ENCODE measurements around the gene LLGL2.
A peak's percentile ranks its signal among the peaks of the same experiment; 100 is the strongest.
"Not testable (repeated sequence)": the region's sequence is repeated elsewhere in the genome, so short reads cannot be mapped to it uniquely, and the experiment has no call there.

The LLGL2 gene

DNA sequence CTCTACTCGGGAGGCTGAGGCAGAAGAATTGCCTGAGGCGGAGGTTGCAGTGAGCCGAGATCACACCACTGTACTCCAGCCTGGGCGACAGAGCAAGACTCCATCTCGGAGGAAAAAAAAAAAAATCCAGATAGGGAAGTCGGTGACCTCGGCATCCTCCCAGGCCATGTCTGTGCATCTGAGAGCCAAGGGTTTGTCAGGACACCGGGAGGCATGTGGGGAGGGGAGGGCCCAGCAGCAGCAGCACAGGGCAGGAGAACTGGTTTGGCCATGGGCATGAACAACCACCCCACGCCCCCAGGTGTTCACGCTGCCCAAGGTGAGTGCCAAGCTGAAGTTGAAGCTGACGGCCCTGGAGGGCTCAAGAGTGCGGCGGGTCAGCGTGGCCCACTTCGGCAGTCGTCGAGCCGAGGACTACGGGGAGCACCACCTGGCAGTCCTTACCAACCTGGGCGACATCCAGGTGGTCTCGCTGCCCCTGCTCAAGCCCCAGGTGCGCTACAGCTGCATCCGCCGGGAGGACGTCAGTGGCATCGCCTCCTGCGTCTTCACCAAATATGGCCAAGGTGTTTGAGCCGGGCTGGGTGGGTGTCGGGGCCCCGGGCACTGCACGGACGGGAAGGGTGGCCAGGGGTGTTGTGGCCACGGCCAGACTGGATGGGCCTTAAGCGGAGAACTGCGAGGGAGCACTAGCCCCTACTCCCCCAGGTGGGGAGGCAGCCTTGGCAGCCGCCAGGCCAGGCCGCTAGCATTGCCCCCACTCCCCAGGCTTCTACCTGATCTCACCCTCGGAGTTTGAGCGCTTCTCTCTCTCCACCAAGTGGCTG lies 47.4 kb downstream of the LLGL2 start:
- no peak for DNase-seq

DNA sequence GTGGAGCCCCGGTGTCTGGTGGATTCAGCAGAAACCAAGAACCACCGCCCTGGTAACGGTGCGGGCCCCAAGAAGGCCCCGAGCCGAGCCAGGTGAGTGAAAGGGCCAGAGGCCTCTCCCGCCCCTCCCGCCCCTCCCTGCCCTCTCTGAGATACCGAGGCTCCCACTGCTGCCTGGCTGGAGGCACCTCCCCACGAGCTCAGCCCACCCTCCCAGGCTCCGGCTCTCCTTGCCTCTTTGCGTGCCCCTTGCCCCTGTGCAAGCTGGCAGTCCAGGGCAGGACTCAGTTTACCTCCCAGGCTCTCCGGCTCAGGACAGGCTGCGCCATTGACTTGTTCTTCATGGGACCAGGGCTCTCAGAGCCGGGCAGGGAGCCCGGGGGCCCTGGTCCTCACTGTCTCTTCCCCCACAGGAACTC lies 48.1 kb downstream of the LLGL2 start:
- DNase-seq, result no peak

DNA sequence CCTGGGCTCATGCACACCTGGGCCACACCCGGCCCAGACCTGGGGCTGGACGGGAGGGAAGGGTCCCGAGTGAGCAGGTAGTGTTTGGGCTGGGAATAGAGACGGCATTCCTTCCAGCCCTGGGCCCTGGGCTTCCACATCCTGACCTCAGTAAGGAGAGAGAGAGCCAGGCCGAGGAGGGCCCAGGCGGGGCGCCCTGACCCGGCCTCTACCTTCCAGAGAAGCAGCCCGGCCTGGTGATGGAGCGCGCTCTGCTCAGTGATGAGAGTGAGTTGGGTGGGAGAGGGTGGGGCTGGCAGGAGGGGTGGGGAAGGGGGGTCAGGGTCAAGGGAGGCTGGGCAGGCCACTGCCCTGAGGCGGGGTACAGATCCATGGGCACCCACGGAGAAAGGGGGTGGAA lies 48.5 kb downstream of the LLGL2 start:
- DNase-seq, result no peak

DNA sequence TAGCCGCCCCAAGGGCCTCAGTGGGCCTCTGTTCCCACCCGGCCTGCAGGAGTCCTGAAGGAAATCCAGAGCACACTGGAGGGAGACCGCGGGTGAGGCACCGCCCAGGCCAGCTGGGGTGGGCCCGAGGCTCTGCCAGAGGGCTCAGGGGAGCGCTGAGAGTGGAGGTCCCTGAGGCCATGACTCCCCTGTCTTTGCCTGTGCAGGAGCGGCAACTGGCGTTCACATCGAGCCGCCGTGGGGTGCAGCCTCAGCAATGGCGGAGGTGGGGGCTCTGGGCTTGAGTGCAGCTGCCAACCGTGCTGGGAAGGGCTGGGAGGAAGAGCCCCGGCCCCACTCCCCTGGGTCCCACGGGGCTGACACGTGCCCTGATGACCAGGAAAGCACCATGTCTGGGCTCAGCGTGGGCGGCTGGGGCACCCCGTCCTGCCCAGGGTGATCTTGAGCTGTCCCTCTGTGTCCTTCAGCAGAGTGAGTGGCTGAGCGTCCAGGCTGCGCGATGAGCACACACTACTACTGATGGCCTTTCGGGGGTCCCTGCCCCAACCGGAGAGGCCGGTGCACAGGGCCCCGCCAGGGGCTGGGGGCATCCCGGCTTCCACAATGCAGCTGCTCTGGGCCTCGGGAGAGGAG lies 49.0 kb downstream of the LLGL2 start:
- no peak for DNase-seq

DNA sequence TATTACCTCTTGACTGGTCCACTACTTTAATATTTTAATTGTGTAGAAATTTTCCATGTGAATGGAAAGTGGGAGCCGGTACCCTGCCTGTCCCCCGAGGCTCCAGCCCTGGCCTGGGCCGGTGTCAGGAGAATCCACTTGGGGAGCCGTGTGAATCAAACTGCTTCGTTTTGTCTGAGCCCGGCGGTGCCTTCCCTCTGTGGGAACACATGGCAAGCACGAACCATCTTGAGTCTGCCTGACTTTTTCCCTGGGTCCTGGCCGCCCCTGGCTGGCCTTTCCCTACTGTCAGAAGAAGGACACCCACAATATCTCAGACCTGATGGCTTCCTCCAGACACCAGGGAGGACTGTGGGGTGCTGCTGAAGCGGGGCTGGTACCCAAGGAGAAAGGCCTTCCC lies 49.7 kb downstream of the LLGL2 start:
- DNase-seq, result no peak

DNA sequence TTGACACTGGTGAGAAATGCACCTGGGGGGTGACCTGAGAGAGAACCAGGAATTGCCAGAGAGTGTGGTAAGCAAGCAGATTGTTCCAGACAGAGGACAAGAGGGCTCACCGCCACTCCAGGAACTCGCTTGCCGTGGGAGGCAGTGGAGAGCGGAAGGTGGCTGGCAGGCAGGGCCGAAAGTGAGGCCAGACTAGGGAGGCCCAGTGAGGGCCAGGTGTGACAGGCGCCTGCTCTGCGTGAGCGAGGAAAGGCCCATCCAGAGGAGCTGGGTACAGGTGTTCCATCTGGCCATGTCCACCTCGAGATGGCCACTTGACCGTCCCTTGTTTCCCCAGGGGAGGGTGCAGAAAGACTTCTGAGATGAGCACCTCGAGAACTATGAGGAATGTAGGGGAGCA lies 50.2 kb downstream of the LLGL2 start:
- DNase-seq, result no peak

DNA sequence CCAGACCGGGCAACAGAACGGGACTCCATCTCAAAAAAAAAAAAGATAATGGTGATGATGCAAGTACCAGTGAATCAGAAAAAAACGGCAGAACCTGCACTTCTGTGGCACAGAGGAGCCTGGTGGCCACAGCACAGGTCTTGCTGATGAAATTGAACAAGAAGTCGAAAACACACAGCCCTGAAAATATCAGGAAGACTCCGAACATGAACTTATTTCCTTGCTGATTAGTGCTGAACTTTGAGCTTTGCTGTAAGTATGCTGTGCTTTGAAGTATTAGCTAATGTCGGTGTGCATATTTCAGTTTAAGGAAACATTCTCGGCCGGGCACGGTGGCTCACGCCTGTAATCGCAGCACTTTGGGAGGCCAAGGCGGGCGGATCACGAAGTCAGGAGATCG lies 51.2 kb downstream of the LLGL2 start:
- DNase-seq, result no peak

DNA sequence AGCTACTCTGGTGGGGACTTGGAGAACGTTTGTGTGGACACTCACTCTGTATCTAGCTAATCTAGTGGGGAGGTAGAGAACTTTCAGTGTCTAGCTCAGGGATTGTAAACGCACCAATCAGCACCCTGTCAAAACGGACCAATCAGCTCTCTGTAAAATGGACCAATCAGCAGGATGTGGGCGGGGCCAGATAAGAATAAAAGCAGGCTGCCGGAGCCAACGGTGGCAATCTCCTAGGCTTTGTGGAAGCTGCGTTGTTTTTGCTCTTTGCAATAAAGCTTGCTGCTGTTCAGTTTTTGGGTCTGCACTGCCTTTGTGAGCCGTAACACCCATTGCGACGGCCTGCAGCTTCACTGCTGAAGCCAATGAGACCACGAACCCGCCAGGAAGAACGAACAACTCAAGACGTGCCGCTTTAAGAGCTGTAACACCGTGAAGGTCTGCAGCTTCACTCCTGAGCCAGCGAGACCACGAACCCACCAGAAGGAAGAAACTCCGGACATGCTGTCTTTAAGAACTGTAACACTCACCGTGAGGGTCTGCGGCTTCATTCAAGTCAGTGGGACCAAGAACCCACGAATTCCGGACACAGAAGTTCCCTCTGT lies 55.7 kb downstream of the LLGL2 start:
- not testable (repeated sequence) for DNase-seq

DNA sequence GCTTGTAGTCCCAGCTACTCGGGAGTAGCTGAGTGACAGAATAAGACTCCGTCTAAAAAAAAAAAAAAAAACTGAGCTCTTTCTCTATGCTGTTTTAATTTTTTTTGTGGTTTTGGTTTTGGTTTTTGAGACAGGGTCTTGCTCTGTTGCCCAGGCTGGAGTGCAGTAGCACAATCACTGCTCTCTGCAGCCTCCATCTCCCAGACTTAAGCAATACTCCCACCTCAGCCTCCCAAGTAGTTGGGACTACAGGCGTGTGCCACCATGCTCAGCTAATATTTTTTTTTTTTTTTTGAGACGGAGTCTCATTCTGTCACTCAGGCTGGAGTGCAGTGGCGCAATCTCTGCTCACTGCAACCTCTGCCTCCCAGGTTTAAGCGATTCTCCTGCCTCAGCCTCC lies 57.7 kb downstream of the LLGL2 start:
- DNase-seq, result not testable (repeated sequence)

DNA sequence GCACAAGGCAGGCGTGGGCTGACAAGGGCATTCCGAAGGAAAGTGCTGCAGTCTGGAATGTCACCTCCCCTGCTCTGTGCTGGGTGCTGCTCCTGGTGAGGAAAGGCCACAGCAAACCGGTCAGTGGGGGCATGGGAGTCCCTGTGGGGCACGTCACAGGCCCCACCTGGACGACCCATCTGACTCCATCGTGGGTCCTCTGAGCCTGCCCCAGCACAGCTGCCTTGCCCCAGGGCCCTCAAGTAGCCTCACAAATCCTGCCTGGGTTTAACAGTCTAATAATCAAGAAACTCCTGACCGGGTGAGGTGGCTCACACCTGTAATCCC lies 59.3 kb downstream of the LLGL2 start:
- DNase-seq, result no peak

DNA sequence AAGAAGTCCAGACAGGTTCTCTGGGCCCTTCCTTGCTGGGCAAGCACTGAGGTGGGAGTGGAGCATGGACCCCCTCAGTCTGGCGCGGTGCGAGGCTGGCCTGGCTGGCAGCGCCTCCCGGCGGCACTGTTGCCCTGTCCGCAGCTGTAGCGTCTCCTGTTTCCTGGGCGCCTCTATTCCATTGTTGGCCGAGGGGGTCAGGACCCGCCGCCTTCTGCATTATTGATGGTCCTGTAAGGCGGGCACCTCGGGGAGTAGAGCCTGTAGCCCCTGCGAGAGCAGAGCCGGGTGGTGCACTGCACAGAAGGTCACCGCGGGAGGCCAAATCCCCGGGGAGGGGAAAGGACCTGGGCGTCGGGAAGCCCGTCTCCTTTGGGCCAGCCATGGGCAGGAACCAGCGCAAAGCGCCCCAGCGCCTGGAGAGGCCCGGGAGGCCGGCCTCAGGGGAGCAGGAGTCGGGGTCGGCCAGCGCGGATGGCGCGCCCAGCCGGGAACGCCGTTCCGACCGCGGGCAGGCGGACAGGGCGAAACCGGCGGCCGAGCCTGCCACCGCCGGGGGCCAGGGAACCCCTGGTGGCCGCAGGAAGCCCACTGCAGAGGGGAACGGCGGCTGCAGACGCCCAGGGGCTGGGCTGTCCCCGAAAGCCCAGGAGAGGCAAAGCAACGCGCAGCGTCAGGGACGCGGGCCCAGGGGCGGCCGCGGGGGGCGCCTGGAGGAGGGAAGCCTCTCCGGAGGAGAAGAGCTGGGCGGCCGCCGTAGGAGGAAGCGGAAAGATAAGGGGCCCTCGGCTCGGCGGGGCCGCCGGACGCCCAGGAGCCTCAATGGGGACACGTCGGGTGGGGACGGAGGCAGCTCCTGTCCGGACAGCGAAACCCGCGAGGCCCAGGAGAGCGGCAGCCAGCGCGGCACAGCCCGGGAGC lies 62.4 kb downstream of the LLGL2 start, which contains the start of gene MYO15B:
TSS of gene MYO15B (plus strand) at position 126 of the 921 bp plus-strand sequence. CDS start at position 384, 258 bp downstream.
- peak; percentile 49 for DNase-seq

DNA sequence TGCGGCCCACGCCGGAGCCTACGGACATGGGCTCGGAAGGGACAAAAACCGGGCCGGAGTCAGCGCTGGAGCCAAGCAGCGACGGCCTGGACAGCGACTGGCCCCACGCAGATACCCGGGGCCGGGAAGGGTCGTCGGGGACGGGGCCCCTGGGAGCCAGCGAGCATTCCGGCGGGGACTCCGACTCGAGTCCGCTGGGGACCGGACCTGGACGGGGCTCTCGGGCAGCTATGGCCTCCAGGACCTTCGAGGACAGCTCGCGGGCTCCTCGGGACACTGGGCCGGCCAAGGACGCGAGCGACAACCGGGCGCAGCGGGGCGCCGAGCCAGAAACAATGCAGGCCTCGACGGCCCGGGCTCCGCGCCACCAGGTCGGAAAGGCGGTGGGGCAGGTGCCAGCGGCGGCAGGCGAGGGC lies 63.1 kb downstream of the LLGL2 start:
- no peak for DNase-seq

DNA sequence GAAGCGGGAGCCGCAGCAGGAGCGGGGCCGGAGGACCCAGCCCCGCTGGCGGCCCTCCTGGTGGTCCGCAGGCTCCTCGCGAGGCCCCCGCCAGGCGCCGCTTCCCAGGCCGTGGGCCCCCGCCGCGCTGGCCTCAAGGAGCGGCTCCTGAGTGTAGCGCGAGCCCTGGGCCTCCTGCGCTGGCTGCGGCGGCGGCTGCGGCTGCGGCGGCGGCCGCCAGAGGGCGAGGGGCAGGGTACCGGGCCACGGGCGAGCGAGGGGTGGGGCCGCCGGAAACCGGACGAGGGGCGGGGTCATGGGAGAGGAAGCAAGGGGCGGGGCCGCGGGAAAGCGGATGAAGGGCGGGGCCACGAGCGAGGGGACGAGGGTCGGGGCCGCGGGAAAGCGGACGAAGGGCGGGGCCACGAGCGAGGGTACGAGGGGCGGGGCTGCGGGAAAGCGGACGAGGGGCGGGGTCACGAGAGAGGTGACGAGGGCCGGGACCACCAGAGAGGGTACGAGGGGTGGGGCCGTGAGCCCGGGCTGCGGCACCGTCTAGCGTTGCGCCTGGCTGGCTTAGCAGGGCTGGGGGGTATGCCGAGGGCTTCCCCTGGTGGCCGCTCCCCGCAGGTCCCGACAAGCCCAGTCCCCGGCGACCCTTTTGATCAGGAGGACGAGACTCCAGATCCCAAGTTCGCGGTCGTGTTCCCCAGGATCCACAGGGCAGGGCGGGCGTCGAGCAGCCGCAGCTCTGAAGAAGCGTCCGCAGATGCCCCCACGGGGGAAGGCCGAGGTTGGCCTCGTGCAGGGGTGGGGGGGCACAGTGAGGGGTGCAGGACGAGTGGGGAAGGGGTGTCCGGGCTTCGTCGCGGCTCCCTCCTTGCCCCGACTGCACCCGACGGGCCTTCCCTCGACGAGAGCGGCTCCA lies 63.8 kb downstream of the LLGL2 start:
- DNase-seq, result peak; percentile 88

DNA sequence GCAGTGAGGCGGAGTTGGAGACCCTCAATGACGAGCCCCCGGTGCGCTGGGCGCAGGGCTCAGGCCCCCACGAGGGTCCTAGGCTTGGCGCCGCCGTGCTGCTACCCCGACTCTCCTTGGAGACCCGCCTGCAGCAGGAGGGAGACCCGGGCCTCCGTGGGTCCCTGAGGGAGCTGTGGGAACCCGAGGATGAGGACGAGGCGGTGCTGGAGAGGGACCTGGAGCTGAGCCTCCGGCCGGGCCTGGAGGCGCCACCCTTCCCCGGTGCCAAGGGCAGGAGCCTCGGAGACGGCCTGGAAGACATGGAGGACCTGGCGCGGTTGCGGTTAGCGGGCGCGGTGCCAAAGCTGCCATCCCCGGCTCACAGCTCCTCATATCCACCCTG lies 64.4 kb downstream of the LLGL2 start:
- no peak for DNase-seq

DNA sequence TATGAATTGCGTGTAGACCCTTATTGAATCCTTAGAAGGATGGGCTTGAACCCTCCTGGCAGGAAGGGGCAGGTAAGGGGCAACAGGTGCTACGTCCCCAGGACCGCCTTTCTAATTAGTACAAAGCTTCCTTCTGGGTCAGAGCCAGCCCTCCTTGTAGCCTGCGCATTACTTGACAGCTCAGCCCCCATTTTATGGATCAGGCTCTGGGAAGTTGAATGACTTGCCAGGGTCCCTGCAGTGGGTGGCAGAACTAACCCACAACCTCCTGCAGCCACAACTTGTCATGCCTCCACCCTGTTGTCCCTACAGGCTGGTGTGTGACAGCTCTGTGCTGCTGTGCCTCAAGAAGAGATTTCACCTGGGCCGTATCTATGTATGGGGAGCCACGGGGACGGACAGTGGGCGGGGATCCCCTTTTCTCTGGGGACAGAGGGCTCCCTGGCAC lies 64.8 kb downstream of the LLGL2 start:
- DNase-seq, result no peak

DNA sequence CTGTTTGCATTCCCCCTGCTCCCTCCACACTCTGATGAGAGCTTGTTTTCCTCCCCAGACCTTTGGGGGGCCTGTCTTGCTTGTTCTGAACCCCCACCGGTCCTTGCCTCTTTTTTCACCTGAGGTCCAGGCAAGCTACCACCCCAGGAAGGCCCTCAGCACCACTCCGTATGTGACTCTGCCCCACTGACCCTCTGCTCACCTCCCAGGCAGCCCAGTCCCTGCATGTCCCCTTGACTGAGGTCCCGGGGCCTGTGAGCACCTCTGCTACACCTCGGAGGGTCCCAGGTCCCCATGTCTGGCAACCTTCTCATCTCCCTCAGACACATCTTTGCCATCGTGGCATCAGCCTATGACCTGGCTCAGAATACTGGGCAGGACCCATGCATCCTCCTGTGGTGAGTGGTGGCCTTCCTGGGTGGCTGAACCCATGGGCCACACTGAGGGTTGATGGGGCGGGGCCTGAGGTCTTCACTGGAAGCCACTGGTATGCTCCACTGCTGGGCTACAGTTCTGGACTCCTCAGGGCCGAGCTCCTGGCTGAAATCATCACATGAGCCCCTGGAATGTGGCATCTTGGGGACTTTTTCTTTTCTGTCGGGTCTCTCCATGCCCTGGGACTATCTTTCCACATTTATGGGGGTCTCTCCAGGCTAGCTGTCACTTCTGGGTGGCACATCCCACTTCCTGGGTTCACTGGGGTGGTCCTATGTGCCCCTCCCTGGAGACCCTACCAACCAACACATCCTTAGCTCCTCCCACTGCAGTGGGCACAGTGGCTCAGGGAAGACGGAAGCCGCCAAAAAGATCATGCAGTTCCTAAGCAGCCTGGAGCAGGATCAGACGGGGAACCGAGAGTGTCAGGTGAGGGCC lies 65.6 kb downstream of the LLGL2 start:
- no peak for DNase-seq

DNA sequence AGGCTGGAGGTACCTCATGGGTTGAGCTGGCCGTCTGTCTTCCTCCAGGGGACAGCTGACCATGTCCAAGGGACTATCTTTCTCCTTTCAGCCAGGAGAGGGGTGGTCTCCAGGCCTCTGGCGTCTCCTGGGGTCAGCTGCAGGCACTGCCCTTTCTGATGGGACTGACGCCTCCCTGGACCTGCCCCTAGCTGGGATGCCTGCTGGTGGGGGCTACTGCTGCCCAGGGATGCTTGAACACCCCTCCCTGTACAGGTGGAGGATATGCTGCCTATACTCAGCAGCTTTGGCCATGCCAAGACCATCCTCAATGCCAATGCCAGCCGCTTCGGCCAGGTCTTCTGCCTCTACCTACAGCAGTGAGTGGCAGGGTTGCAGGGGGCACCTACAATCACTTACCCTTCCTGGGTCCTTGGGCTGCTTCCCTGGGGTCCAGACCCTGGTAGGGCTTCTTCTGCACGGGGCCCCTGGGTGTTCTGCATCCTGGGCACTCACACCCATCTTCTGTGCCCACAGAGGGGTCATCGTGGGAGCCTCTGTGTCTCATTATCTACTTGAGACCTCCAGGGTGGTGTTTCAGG lies 66.3 kb downstream of the LLGL2 start:
- no peak for DNase-seq

DNA sequence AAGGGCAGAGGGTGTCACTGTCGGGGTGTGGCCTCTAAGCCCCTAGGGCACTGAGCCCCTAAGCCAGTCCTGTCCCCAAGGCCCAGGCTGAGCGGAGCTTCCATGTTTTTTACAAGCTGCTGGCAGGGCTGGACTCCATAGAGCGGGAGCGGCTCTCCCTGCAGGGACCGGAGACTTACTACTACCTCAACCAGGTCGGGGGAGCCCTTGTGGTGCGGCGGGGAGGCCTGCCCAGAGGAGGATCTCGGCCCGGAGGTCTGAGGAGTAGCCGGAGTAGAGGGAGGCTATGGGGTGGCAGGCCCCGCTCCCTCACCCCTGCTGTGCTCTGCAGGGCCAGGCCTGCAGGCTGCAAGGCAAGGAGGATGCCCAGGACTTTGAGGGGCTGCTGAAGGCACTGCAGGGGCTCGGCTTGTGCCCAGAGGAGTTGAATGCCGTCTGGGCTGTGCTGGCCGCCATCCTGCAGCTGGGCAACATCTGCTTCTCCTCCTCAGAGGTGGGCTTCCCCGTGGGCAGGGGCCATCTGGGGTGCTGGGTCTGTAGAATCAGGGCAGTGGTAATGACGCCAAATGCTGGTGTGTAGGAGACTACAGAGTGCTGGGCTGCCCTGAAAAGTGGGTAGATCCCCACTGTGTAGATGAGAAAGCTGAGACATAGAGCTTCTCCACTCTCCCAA lies 67.0 kb downstream of the LLGL2 start:
- no peak for DNase-seq

DNA sequence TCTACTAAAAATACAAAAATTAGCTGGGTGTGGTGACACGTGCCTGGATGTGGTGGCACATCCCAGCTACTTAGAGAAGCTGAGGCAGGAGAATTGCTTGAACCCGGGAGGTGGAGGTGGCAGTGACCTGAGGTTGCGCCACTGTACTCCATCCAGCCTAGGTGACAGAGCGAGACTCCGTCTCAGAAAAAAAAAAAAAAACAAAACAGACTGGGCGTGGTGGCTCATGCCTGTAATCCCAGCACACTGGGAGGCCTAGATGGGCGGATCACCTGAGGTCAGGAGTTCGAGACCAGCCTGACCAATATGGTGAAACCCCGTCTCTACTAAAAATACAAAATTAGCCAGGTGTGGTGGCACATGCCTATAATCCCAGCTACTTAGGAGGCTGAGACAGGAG lies 67.9 kb downstream of the LLGL2 start:
- DNase-seq, result not testable (repeated sequence)

All from activated gamma-delta T cell (primary cell).